Measurements from ENCODE around the gene CCSER1.

CCSER1 gene

DNA sequence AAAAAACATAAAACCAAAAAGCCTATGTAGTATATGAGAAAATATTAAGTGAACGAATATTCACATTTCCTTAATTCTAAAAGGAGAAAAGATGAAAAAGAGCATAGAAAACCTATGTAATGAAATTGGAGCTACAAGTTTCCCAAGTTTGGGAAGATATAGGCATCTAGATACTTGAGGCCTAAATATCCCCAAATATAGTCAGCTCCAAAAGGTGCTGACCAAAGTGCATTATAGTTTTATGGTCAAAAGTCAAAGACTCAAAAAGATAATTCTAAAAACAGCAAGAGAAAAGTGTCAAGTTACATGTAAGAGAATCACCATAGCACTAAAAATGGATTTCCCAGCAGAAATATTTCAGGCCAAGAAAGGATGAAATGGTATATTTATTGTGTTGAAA lies 1502.9 kb downstream of the CCSER1 start:
- no peak for DNase-seq (ENCODE audit: low read depth in 3 of 3, low spot score in 1 of 3)

DNA sequence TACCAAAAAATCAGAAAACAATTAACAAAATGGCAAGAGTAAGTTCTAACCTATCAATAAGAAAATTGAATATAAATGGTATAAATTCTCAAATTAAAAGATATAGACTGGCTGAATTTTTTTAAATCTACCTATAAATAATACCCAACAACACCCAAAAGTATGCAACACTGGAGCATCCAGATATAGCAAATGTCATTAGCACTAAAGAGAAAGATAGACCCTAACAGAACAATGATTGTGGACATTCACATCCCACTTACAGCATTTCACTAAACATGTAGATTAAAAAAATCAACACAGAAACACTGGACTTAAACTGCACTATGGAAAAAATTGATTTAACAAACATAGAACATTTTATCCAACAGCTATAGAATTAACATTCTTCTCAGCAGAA lies 1503.6 kb downstream of the CCSER1 start:
- no peak for DNase-seq (ENCODE audit: low read depth in 3 of 3, low spot score in 1 of 3)

DNA sequence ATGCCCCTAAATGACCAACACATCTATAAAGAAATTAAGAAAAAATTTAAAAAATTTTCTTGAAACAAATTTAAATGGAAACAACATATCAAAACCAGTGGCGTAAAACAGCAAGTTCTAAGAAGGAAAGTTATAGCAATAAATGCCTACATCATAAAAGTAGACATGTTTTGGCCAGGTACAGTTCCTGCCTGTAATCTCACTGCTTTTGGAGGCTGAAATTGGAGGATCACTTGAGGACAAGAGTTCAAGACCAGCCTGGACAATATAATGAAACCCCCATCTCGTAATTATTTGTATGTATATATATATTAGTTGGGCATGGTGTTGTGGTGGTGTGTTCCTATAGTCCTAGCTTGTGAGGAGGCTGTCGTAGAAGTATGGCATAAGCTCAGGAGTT lies 1504.1 kb downstream of the CCSER1 start:
- no peak for DNase-seq (ENCODE audit: low read depth in 3 of 3, low spot score in 1 of 3)

DNA sequence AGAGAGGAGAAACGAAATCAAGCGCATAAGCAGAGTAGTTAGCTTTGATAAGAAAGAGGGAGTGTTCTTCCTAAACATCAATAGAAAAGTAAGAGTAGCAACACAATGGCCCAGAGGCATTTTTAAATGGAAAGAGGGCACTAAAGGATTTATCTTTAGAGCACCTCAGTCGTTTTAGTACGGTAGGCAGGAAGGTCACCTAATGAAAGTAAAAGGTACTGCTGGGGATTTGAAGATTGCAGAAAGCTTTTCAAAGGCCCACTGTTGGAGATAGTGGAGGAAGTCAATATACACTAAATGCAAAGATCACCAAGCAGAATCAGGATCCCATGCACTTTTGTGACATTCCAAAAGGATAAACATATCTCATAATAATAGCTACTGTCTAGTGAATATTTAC lies 1508.9 kb downstream of the CCSER1 start:
- no peak for DNase-seq (ENCODE audit: low read depth in 3 of 3, low spot score in 1 of 3)
